Mesenchymal stem cell (in vitro differentiated cells and primary cell): Measurements from ENCODE around the gene TES.

Experiments
- DNase-seq: peaks from one replicate; pipeline ENCODE4 v3.0.0-alpha.2; 2013
- H2AFZ ChIP-seq: one replicate; pipeline ENCODE4 v1.6.1; 2013; ENCODE audit warnings: low read depth, mild to moderate bottlenecking, control low read depth, inconsistent platforms, low read length, moderate library complexity
- H2AK5ac ChIP-seq: 2 replicates; pipeline ENCODE4 v1.6.1; 2013; ENCODE audit warnings: low read length, moderate library complexity, mild to moderate bottlenecking, inconsistent platforms; ENCODE audit not compliant: severe bottlenecking
- H2BK120ac ChIP-seq: one replicate; pipeline ENCODE4 v1.6.1; 2013; ENCODE audit warnings: low read depth, mild to moderate bottlenecking, inconsistent platforms, low read length, moderate library complexity
- H2BK12ac ChIP-seq, 2 experiments: one replicate each; pipeline ENCODE4 v1.6.1; 2013; ENCODE audit warnings: inconsistent platforms in 2 of 2, low read length in 2 of 2, mild to moderate bottlenecking in 2 of 2, moderate library complexity in 2 of 2, control low read depth in 1 of 2
- H2BK15ac ChIP-seq: one replicate; pipeline ENCODE4 v1.6.1; 2013; ENCODE audit warnings: mild to moderate bottlenecking, low read depth, inconsistent platforms; ENCODE audit not compliant: poor library complexity, severe bottlenecking
- H2BK5ac ChIP-seq: 2 replicates; pipeline ENCODE4 v1.6.1; 2013; ENCODE audit warnings: low read depth, mild to moderate bottlenecking, low read length, control low read depth, inconsistent platforms; ENCODE audit not compliant: poor library complexity, severe bottlenecking
- H3K14ac ChIP-seq, 2 experiments: one replicate each; pipeline ENCODE4 v1.6.1; 2013; ENCODE audit warnings: inconsistent platforms in 2 of 2, low read length in 2 of 2, control low read depth in 1 of 2, mild to moderate bottlenecking in 1 of 2, moderate library complexity in 1 of 2
- H3K18ac ChIP-seq, 2 experiments: one replicate each; pipeline ENCODE4 v1.6.1; 2013; ENCODE audit warnings: inconsistent platforms in 2 of 2, low read length in 2 of 2, control low read depth in 1 of 2, low read depth in 1 of 2, mild to moderate bottlenecking in 1 of 2
- H3K23ac ChIP-seq, 2 experiments: one replicate each; pipeline ENCODE4 v1.6.1; 2013; ENCODE audit warnings: inconsistent platforms in 2 of 2, low read length in 2 of 2, mild to moderate bottlenecking in 2 of 2, moderate library complexity in 2 of 2, control low read depth in 1 of 2
- H3K27ac ChIP-seq: 2 replicates; pipeline ENCODE4 v1.5.1; 2013; ENCODE audit warnings: mild to moderate bottlenecking, moderate library complexity, low read length, control low read depth, inconsistent platforms; ENCODE audit not compliant: poor library complexity, severe bottlenecking
- H3K27me3 ChIP-seq, 2 experiments: 2 replicates each; pipeline versions ENCODE4 v1.6.1 to v1.7.0; 2013; ENCODE audit warnings: low read length in 2 of 2, mild to moderate bottlenecking in 2 of 2, moderate library complexity in 2 of 2, control low read depth in 1 of 2, inconsistent platforms in 1 of 2; ENCODE audit not compliant: control insufficient read depth in 1 of 2, insufficient read depth in 1 of 2
- H3K36me3 ChIP-seq, 2 experiments: 2 replicates each; pipeline versions ENCODE4 v1.6.1 to v1.7.0; 2013; ENCODE audit warnings: low read length in 2 of 2, control low read depth in 1 of 2, inconsistent platforms in 1 of 2, low read depth in 1 of 2, mild to moderate bottlenecking in 1 of 2; ENCODE audit not compliant: insufficient read depth in 2 of 2, control insufficient read depth in 1 of 2
- H3K4ac ChIP-seq, 2 experiments: one replicate each; pipeline ENCODE4 v1.6.1; 2013; ENCODE audit warnings: inconsistent platforms in 2 of 2, low read length in 2 of 2, mild to moderate bottlenecking in 2 of 2, moderate library complexity in 2 of 2, control low read depth in 1 of 2, low read depth in 1 of 2
- H3K4me1 ChIP-seq: 2 replicates; pipeline ENCODE4 v1.6.1; 2013; ENCODE audit warnings: low read depth, low read length, control low read depth; ENCODE audit not compliant: control insufficient read depth, insufficient read depth
- H3K4me2 ChIP-seq: 2 replicates; pipeline ENCODE4 v1.6.1; 2013; ENCODE audit warnings: low read length, mild to moderate bottlenecking, inconsistent platforms; ENCODE audit not compliant: poor library complexity, severe bottlenecking
- H3K4me3 ChIP-seq, 2 experiments: 2 replicates each; pipeline versions ENCODE4 v1.5.1 to v1.7.0; 2013; ENCODE audit warnings: low read length in 2 of 2, mild to moderate bottlenecking in 2 of 2, control low read depth in 1 of 2, low read depth in 1 of 2; ENCODE audit not compliant: insufficient read depth in 1 of 2
- H3K79me1 ChIP-seq: replicated peaks from 2 replicates; pipeline ENCODE4 v1.6.1; 2013; ENCODE audit warnings: mild to moderate bottlenecking, control low read depth, low read length, inconsistent platforms; ENCODE audit not compliant: poor library complexity, severe bottlenecking
- H3K9ac ChIP-seq: 2 replicates; pipeline ENCODE4 v1.7.0; 2013; ENCODE audit warnings: mild to moderate bottlenecking, low read length, moderate library complexity
- H3K9me3 ChIP-seq: 2 replicates; pipeline ENCODE4 v1.7.0; 2013; ENCODE audit warnings: mild to moderate bottlenecking, low read length; ENCODE audit not compliant: control insufficient read depth
- H4K8ac ChIP-seq: one replicate; pipeline ENCODE4 v1.6.1; 2013; ENCODE audit warnings: inconsistent platforms, mild to moderate bottlenecking, low read length, moderate library complexity
- H4K91ac ChIP-seq: one replicate; pipeline ENCODE4 v1.6.1; 2013; ENCODE audit warnings: mild to moderate bottlenecking, low read length, inconsistent platforms
- WGBS: methylation state at CpG from one replicate; pipeline ENCODE4 v1.1.7; 2013; ENCODE audit warnings: mixed read lengths; 5-methylcytosine and 5-hydroxymethylcytosine counted together

Gene TES

GRCh38 chr7:116240024-116240668, 29.8 kb downstream of the TES start:
- H3K18ac ChIP-seq: no peak overlapping the region
- no peak overlapping the region for H2BK12ac ChIP-seq
- peak overlapping the region; percentile 25 for H3K9ac ChIP-seq
- no peak overlapping the region for H3K4ac ChIP-seq
- peaks cover 23% of the 10 kb centered on the region for H3K79me1 ChIP-seq
- H2BK5ac ChIP-seq: no peak overlapping the region
- peaks cover 0 to 8% of the 10 kb centered on the region in 2 experiments for H3K36me3 ChIP-seq
- H4K91ac ChIP-seq: no peak overlapping the region
- H2BK15ac ChIP-seq: no peak overlapping the region
- no peak overlapping the region for H3K4me3 ChIP-seq
- H3K4me1 ChIP-seq: no peaks in the 10 kb centered on the region
- no peak overlapping the region for H3K23ac ChIP-seq
- H3K4me2 ChIP-seq: no peak overlapping the region
- H3K27me3 ChIP-seq: no peaks in the 10 kb centered on the region
- no peak for DNase-seq
- no peak overlapping the region for H3K14ac ChIP-seq
- no peak overlapping the region for H3K27ac ChIP-seq
- H2BK120ac ChIP-seq: no peak overlapping the region
- no peak overlapping the region for H2AFZ ChIP-seq
- no peak overlapping the region for H2AK5ac ChIP-seq
- H4K8ac ChIP-seq: no peak overlapping the region
- WGBS: 50% methylated on average over 1 of the region's 4 CpGs
- H3K9me3 ChIP-seq: no peaks in the 10 kb centered on the region

- H4K91ac ChIP-seq: no peak overlapping the region
- no peak overlapping the region for H4K8ac ChIP-seq
- H3K9me3 ChIP-seq: no peaks in the 10 kb centered on the region
- H3K27ac ChIP-seq: no peak overlapping the region
- no peak overlapping the region for H2BK120ac ChIP-seq
- H3K23ac ChIP-seq: no peak overlapping the region
- H3K4me2 ChIP-seq: no peak overlapping the region
- H3K79me1 ChIP-seq: peaks cover 24% of the 10 kb centered on the region
- no peak overlapping the region for H3K18ac ChIP-seq
- H3K4me3 ChIP-seq: no peak overlapping the region
- no peak overlapping the region for H3K14ac ChIP-seq
- peaks cover 0 to 8% of the 10 kb centered on the region in 2 experiments for H3K36me3 ChIP-seq
- H3K9ac ChIP-seq: peak overlapping the region; percentile 4
- H2AFZ ChIP-seq: no peak overlapping the region
- H3K4me1 ChIP-seq: no peaks in the 10 kb centered on the region
- H2BK12ac ChIP-seq: no peak overlapping the region
- H2BK5ac ChIP-seq: no peak overlapping the region
- no peak overlapping the region for H2BK15ac ChIP-seq
- no peak for DNase-seq
- H2AK5ac ChIP-seq: no peak overlapping the region
- H3K4ac ChIP-seq: peak overlapping the region in 1 of 2 experiments; percentile 15
- H3K27me3 ChIP-seq: no peaks in the 10 kb centered on the region
These were observed 31.0 kb downstream of the TES start for GRCh38 chr7:116241291-116241690.

DNA sequence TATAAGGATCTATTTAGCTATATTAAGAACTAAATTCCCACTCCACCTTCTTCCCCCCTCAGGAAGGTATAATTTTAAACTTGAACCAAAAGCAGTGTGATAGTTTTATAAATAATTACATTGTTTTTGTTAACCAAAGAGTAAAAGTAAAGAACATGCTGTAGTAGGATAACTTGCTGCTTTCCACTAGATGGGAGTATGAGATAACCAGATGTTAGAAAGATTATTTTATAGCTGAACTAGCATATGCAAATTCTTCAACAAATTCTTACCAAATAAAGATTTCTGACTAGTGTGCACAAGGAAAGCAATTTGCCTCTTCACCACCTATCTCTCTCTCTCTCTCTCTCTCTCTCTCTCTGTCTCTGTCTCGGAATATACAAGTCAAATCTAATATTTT, 31.8 kb downstream of the TES start:
- H3K27ac ChIP-seq: no peak overlapping the region
- no CpG with 5 or more reads among the region's 1 CpG for WGBS
- no peak overlapping the region for H3K4me3 ChIP-seq
- no peaks in the 10 kb centered on the region for H3K4me1 ChIP-seq
- no peak overlapping the region for H3K4ac ChIP-seq
- H2BK15ac ChIP-seq: no peak overlapping the region
- no peak overlapping the region for H2AK5ac ChIP-seq
- no peak overlapping the region for H3K18ac ChIP-seq
- no peaks in the 10 kb centered on the region for H3K9me3 ChIP-seq
- no peak overlapping the region for H2BK120ac ChIP-seq
- no peaks in the 10 kb centered on the region for H3K27me3 ChIP-seq
- no peak overlapping the region for H3K14ac ChIP-seq
- H3K4me2 ChIP-seq: no peak overlapping the region
- no peak for DNase-seq
- H3K79me1 ChIP-seq: peaks cover 22% of the 10 kb centered on the region
- no peak overlapping the region for H2BK12ac ChIP-seq
- no peak overlapping the region for H2AFZ ChIP-seq
- peaks cover 0 to 8% of the 10 kb centered on the region in 2 experiments for H3K36me3 ChIP-seq
- H2BK5ac ChIP-seq: no peak overlapping the region
- no peak overlapping the region for H4K91ac ChIP-seq
- H3K9ac ChIP-seq: peak overlapping the region; percentile 33
- no peak overlapping the region for H4K8ac ChIP-seq
- H3K23ac ChIP-seq: no peak overlapping the region

- Histone ChIP-seq H3K9ac (peak overlapping the region; percentile 33), H2BK12ac (no peak overlapping the region), H3K79me1 (peaks cover 19% of the 10 kb centered on the region), H3K4me1 (no peaks in the 10 kb centered on the region), H4K8ac (no peak overlapping the region), H3K4me2 (no peak overlapping the region), H2BK120ac (no peak overlapping the region), H3K18ac (no peak overlapping the region), H3K23ac (no peak overlapping the region), H3K27ac (no peak overlapping the region), H3K14ac (no peak overlapping the region), H2AK5ac (no peak overlapping the region), H3K36me3 (peaks cover 0 to 8% of the 10 kb centered on the region in 2 experiments), H3K4ac (no peak overlapping the region), H3K4me3 (no peak overlapping the region), H2BK5ac (no peak overlapping the region), H3K9me3 (no peaks in the 10 kb centered on the region), H4K91ac (no peak overlapping the region), H3K27me3 (no peaks in the 10 kb centered on the region), H2AFZ (no peak overlapping the region), H2BK15ac (no peak overlapping the region)
- peak; percentile 23 for DNase-seq
These were observed 32.4 kb downstream of the TES start for GRCh38 chr7:116242759-116243158.
